T-helper 9 cell (primary cell): ENCODE data around the gene LSAMP.

ENCODE experiments used
- DNase-seq: peaks from one replicate; pipeline ENCODE4 v3.0.0-alpha.2; 2020

The LSAMP gene

GRCh38 chr3:115930168-115930567, 515.1 kb downstream of the LSAMP start:
- no peak for DNase-seq

GRCh38 chr3:115928376-115928775, 516.9 kb downstream of the LSAMP start:
- DNase-seq: no peak

- no peak for DNase-seq
Measured at GRCh38 chr3:115927197-115927596, 518.1 kb downstream of the LSAMP start.

- no peak for DNase-seq
Measured at GRCh38 chr3:115922681-115923347, 522.5 kb downstream of the LSAMP start.

GRCh38 chr3:115921711-115922110, 523.6 kb downstream of the LSAMP start:
- no peak for DNase-seq

GRCh38 chr3:115918900-115919299, 526.4 kb downstream of the LSAMP start:
- DNase-seq: no peak

GRCh38 chr3:115916866-115917265, 528.4 kb downstream of the LSAMP start:
- DNase-seq: no peak

- no peak for DNase-seq
Measured at GRCh38 chr3:115915061-115915460, 530.2 kb downstream of the LSAMP start.

- DNase-seq: no peak
Measured at GRCh38 chr3:115913069-115913686, 532.1 kb downstream of the LSAMP start.

- no peak for DNase-seq
Measured at GRCh38 chr3:115912372-115912771, 532.9 kb downstream of the LSAMP start.

GRCh38 chr3:115905871-115906270, 539.4 kb downstream of the LSAMP start:
- no peak for DNase-seq

- DNase-seq: no peak
Measured at GRCh38 chr3:115903843-115904242, 541.4 kb downstream of the LSAMP start.

- DNase-seq: no peak
Measured at GRCh38 chr3:115901008-115901407, 544.3 kb downstream of the LSAMP start.

- no peak for DNase-seq
Measured at GRCh38 chr3:115899535-115899934, 545.8 kb downstream of the LSAMP start.

- DNase-seq: no peak
Measured at GRCh38 chr3:115898656-115899410, 546.5 kb downstream of the LSAMP start.

- DNase-seq: no peak
Measured at GRCh38 chr3:115891006-115891636, 554.2 kb downstream of the LSAMP start.

- no peak for DNase-seq
Measured at GRCh38 chr3:115890579-115890978, 554.7 kb downstream of the LSAMP start.

- DNase-seq: no peak
Measured at GRCh38 chr3:115885621-115886020, 559.7 kb downstream of the LSAMP start.

- no peak for DNase-seq
Measured at GRCh38 chr3:115877615-115877899, 567.7 kb downstream of the LSAMP start.

- no peak for DNase-seq
Measured at GRCh38 chr3:115876876-115877614, 568.2 kb downstream of the LSAMP start.

- DNase-seq: no peak
Measured at GRCh38 chr3:115875460-115875859, 569.8 kb downstream of the LSAMP start.

- DNase-seq: no peak
Measured at GRCh38 chr3:115871735-115872134, 573.6 kb downstream of the LSAMP start.

- no peak for DNase-seq
Measured at GRCh38 chr3:115864911-115865310, 580.4 kb downstream of the LSAMP start.
